HG03442 (cell line): ENCODE measurements around the gene SPNS2.

ENCODE experiments used
- ATAC-seq: cut with Tn5 transposase; IDR thresholded peaks from one replicate; pipeline ENCODE4 v1.9.1; 2021; ENCODE audit warnings: mild to moderate bottlenecking, moderate library complexity; ENCODE audit not compliant: unreplicated experiment

Gene SPNS2

DNA sequence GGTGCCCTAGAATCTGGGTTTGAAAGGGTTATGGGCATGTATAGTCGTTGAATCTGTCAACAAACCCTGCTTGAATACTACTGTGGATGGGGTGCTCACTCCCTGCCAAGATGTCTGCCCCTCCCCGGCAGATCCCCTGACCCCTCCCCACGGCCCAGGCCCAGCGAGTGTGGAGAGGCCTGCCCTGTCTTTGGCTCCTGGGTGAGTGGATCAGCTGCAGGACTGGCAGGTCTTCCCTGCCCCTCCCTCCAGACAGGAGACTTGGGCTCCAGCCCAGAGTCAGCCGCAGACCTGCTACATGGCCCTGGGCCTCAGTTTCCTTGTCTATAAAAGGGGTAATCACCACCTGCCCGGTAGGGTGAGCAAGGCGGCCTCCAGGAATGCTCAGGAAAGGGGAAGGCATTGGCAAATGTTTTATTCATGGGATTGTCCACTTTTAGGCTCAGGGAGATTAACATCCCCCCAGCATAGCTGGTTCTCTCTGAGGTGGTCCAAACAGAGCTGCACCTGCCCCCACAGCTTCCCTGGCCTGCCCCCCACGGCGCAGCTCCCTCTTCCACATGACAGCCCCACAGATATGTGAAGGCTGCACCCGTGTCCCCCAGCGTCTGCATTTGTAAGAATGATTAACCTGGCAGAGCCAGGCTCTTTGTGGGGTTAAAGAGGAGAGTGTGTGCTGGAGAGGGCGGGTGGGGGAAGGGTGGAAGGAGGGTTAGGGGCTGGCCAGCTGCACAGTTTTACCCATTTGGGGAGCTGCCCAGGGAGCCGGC, 18.5 kb upstream of the SPNS2 start:
- no peak for ATAC-seq

DNA sequence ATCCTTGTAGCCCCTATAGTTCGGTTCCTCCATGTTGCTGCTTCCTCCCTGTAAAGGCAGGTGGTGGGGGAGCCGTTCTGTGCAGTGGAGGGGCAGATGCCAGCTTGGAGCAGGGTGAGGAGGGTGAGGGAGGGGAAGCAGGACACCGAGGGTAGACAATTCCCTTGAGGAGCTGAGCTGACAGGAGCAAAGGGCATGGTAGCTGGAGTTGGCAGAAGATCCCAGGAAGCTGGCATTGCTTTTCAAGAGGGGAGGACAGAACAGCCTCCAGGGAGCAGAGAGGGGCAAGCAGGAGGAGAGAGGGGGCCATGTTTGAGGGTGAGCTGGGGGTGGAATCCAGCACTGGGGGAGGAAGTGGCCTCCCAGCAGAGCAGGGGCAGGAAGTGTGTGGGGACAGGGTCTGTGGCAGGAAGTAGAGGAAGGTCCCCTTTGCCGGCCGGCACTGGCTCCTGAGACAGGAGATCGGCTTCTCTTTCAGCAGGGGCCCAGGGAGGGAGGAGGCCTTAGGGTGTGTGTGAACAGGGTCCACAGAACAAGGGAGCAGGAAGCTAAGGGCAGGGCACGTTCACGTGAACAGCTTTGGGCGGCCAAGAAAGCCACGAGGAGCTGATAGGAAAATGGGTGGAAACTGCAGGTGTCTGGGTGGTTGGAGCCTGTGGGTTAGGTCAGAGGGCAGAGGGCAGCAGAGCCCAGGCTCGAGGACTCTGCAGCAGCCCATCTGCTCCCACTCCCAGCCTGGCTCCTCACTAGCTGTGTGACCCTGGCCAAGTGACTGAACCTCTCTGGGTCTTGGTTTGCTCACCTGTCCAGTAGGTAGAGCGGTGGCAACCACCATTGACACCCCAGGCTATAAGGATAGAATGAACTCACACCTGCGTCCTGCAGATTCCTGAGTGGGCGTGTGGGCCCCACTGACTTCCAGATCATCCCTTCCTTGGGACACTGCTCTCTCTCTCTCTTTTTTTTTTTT, 17.5 kb upstream of the SPNS2 start:
- no peak for ATAC-seq

DNA sequence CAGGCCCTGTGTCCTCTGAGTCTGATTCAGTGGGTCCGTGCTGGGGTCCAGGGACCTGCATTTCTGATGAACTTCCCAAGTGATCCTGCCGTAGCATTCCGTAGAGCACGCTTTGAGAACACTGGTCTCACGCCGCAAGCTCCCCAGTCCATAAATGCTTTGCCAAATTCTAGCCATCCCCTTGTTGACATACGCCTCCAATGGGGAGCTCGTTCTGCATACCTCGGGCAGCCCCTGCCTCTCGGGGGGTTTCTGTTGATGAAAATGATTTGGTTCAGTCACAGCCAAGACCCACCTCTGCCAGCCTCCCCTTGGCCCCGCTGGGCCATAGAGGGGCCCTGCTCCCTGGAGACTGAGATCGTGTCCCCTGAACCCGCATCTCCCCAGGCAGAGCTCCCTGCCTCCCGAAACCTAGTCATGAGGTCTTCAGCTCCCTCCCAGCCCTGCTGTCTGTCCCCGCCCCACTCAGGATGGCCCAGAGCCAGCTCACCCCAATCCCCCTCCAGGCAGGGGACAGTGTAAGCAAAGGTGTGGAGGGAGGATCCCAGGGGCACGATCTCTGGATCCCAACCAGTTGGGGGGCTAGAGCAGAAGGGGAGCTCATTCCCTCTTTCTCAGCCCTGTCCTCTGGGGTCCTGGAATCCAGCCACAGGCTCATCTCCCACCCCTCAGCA, 16.2 kb upstream of the SPNS2 start:
- ATAC-seq, result no peak

DNA sequence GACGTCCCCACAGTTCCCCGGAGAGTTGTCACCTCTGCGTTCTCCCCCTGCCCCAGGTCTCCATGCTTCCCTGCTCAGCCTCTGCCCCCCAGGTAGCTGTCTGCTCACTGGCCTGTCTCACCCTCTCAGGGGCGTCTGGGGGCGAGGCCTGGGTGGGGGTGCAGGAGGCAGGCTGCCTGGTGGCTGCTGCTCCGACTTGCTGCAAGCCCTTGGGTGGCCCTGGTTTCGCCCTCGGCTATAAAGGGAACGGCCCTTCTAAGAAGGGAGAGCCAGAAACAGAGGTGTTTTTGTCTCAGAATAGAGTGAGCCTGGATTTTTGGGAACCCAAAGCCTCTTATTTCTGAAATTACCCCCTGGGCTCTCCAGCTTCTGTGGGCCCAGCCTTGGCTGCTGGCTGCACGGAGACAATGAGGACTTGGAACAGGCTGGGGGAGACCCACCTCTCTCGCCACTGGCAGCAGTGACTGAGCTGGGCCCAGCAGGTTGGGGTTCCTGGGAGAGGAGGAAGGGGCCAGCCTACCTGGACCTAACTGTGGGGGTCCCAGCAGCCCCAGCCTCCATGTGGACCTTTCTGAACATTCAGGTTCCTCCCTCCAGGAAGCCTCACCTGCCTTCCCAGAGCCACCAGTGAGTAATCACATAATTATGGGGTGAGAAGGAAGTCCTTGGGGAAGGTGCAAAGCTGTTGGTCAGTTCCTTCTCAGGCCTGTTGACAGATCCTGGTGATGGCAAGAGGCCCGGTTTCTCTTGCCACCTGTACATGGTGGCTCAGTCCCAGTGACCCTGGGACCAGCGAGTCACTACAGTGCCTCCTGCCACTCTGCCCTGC, 15.5 kb upstream of the SPNS2 start:
- no peak for ATAC-seq

DNA sequence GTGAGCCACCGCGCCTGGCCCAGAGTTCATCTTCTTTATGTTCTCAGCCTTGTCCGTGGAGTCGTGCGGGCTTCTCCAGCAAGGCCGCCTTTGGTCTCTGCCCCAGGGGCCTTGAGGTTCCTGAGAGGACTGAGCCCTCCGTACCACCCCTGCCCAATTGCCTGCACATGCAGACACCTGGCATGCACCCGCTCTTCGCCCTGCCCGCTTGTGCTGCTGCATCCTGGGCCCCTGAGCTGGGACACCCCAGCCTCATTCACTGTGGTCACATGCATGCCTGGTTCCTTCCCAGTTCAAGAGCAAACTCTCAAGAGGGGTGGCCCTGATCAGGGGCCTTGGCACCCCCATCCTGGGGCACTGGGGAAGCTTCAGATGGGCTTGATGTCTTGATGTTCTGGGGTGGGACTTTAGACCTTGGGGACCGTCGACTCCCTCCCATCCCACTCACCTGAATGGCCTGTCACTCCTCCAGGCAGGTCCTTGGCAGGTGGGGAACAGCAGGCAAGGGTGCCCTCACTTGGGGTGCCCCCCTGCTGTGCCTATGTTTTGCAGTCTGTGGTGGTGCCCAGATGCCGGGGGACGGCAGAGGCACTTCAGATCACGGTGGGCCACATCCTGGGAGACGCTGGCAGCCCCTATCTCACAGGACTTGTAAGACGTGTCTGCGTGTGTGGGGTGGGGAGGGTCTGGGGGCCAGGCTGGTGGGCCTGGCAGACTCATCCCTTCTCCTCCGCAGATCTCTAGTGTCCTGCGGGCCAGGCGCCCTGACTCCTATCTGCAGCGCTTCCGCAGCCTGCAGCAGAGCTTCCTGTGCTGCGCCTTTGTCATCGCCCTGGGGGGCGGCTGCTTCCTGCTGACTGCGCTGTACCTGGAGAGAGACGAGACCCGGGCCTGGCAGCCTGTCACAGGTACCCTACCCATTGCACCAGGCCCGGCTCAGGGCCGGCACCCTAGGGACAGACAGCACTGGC, 12.7 kb upstream of the SPNS2 start:
- no peak for ATAC-seq

DNA sequence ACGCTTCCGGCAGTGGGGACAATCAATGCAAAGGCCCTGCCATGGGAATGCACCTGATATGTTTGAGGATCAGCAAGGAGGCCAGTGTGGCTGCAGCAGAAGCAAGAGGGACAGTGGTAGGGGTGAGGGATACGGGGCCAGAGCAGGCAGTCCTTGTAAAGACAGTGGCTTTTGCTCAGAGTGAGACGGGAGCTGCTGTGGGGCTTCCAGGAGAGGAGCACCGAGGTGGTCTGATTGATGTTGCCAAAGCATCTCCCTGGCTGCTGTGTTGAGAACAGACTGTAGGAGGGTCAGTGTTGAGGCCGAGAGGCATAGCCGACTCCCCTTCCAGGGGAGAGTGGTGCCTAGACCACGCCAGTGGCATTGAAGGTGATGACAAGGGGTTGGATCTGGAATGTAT, 11.4 kb upstream of the SPNS2 start:
- no peak for ATAC-seq

DNA sequence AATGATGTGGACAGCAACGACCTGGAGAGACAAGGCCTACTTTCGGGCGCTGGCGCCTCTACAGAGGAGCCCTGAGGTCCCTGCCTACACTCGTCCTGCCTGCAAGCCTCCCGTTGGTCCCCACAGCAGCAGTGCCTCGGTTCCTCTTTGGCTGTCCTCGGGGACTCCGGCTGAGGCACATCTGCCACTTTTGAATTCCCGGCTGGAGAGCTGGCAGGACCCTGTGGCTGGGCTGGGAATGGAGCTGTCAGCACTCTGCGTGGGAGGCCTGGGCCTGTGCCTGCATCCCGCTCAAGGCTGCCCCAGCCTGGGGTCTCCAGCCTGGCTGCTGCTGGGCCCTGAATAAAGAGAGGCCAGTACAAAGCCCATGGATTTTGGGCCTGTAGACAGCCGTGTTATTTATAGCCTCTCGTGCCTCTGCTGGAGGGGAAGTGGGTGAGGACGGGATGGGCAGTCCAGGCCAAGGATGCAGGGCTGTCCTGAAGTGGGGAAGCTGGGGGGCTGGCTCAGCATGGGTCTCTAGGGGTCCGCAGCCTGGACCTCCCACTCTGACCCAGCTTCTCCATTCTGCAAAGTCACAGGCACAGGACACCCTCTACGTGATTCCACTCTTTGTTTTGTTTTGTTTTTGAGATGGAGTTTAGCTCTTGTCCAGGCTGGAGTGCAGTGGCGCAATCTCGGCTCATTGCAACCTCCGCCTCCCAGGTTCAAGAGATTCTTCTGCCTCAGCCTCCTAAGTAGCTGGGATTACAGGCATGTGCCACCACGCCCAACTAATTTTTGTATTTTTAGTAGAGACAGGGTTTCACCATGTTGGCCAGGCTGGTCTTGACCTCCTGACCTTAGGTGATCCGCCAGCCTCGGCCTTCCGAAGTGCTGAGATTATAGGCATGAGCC, 10.6 kb upstream of the SPNS2 start:
- ATAC-seq, result no peak

DNA sequence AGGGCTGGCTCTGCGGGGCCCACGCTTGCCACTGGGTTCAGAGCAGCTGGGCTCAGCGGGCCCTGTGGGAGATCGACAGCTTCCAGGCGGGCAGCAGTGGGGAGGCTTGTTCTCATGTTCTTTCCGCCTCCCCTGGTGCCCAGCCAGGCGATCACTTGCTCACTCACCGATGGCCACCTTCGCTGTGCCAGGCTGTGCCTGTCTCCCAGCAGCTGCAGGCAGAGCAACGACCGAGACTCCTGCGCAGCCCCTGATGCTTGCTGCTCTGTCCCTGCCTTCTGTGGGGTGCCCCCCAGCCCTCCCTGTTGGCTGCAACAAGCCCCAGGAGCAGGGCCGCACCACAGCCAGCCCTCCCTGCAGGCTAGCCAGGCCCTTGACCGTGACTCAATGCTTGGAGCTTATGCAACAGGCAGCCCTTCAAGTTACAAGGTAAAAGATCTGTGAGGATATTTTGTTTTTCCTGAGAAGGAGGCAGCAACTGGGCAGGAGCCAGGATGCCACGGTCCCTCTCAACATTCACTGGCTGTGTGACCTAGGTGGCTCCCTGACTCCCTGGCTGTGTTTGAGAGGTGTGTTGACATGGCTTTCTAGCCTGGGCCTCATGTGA, 9.6 kb upstream of the SPNS2 start:
- ATAC-seq, result no peak

DNA sequence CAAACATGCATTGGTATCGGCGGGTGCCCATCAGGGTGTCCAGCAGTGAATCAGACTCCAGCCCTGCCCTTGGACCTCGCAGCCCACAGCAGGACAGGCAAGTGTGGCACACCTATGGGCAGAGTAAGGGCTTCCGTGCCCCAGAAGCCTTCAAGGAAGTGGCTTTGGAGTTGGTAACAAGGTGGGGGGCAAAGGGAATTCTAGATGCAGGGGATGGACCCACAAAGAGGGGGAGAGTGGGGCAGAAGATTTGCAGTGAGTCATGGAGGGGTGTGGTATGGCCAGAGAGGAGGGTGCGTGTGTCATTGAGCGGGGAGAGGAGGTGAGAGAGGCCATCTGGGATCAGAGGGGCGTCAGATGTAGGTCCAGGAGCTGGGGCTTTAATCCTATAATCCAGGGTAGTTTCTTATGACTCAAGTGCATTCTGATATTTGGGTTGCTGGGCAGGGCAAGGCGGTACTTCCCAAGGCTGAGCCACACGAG, 8.5 kb upstream of the SPNS2 start:
- ATAC-seq, result no peak

DNA sequence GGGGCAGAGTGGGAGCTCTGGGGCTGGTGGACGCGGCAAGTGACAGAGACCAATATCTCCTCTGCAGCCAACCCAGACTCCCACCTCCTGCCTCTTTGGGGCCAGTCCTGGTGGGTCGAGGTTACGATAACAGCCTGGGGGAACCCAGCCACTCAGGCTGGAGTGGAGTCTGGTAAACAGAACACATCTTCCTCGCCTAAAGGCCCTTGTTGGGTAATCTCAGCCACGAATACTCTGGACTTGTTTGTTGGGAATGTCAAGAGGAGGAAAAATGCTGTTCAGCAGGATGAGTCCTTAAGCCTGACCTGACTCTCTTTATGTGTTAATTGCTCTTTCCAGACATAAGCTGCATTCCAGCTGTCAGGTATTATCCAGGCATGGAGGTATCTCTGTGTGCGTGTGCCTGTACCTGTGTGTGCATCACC, 8.0 kb upstream of the SPNS2 start:
- ATAC-seq, result no peak

DNA sequence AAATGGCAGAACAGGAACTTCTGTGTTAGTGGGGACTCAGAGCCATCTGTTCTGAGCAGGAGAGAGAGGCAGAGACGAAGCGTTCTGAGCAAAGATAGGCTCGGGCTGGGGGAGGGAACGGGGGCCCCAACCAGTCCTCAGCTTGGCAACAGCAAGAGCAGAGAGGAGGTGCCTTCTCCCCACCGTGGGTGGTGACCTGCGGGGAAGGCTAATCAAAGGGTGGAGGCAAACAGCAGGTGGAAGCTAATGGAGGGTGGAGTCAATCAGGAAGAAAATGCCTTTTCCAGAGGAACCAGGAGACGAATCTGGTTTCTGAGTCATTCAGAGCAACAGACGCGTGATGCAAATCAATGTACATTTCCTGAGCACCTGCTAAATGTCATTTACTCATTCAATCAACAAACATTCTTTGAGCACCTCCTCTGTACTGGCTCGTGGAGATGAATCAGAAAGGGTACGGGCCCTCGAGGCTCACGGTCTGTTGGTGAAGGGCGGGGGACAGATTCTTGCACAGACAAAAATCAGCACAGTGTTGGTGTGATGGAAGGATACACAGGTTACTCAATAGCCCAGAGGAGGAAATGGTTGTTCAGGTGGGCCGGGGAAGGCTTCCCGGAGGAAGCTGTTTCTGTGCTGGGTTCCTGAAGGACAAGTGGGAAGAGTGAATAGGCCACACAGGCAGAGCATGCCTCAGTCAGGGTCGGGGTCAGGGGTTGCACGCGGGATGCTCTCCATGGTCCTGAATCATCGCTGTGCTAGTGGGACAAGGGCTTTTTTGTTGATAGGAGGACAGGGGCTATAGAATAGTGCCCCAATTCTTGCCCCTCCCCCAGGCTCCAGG, 5.7 kb upstream of the SPNS2 start:
- ATAC-seq, result no peak

DNA sequence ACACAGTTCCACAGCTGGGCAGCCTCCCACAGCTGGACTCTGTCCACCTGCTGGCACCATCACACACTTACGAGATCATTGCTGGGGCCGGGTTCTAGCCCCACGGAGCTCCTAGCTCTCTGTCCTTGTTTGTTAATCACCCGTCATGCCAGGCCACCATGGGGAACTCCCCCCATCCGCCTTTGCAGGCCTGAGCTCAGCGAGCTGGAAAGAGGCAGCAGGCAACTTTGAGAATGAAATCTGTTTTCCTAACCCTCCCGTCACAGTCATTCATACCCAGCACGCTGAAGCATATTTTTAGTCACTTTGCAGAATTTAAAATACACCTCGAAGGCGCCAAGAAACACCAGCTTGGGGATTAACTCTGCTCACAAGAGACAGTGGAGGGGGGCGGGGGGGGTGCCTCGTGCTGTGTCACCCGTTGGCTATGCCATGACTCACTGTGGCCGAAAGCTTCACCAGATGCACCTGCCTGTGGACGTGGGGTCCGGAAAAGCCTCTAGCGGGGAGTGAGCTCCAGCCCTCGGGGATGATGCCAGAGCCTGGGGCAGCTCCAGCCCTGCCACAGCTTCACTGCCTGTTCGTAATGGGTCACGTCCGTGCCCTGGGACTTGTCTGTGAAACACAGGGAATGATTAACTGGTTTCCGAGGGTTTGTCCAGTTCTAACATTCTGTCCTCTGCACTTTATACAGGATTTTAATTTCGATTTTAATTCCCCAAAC, 1.4 kb upstream of the SPNS2 start:
- ATAC-seq, result no peak

DNA sequence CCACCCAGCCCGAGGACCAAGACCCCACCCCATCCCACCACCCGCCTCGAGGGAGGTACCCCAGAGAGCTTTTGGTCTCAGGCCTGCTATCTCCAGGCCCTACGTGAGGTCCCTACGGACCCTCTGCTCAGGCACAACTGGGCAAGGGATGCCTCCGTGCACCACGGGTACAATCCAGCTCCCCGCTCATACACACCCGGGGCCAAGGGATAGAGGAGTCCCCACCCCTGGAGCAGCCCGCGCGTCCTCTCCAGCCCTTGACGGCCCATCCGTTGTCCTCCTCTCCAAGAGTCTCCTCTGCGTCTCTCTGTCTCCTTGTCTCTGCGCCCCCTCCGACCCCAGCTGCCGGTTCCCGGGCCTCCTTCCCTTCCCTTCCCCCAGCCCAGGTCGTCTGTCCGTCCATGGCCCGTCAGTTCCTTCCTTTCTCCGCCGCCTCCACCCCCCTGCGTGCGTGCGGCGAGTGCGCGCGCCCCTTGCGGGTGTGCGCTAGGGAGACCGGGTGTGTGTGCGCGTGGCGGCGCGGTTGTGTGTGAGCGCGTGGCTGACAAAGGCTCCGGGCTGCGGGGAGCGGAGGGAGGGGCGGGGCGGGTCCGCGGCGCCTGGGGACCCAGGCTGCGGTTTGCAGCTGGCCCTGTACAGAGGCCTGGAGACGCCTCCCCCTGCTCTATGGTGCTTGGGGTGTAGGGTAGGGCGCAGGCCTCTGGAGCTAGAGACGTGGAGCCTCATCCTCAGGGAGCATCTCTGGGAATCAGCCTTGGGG, 930 bp downstream of the SPNS2 start:
- ATAC-seq, result no peak

DNA sequence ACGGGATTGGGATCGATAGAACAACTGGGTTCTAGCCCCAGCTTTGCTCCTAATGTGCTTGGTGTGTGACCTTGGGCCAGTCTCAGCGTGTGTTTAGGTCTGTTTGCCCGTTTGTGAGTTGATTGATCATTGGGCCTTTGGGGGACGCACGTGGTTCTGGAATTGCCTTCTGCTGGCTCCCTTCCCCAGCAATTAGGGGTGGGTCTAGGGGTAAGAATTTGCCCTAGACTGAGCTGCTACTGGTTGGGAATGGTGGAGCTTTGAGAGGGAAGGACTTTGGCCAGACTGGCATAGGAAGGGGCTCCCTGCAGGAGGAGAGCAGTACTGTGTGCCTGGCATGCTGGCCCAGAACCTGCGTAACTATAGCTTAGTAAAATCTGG, 1.5 kb downstream of the SPNS2 start:
- no peak for ATAC-seq

DNA sequence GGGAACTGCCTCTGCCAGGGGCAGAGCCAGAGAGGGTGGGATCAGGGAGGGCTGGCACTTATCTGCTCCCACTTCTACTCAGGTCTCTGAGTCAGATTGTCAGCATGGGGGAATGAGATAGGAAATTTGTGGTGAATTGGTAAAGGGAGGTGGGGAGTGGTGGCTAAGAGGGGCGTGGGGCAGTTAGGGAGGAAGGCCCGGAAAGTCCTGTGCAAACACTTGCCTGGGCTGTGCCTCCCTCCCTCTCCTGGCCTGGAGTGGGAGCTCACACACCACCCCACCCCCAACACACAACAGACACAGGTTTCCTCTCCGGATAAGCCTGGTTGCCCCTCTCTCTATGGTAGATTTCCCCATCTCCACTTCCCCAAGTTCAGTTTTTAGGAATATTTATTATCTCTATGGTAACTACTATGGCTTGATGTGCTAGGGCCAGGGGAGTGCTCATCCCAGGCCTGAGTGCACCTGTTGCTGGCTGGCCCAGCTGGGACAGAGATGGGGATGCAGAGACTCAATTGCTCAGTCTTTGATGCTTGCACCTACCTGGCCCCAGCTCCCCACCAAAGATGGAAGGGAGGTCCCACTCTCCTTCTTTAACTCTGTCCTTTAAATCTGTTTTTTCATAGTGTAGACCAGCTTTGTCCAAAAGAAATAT, 2.7 kb downstream of the SPNS2 start:
- ATAC-seq, result no peak
